ENCODE results near the gene MOCOS. TPM values are rescaled to one million over a fixed set of nuclear protein-coding genes. Genes with fewer than 3 reads are reported as not detected.

MOCOS gene
- total RNA-seq, 1 donor from 2014 or later: 1.3 TPM

GRCh38 chr18:36155851-36156757 lies 31.2 kb upstream of the MOCOS start:
- H3K27ac Mint-ChIP-seq (ENCODE audit: unreplicated experiment): no peak overlapping the region
- H3K27me3 Mint-ChIP-seq (ENCODE audit: unreplicated experiment): no peaks in the 10 kb centered on the region
- no peaks in the 10 kb centered on the region for H3K9me3 Mint-ChIP-seq (ENCODE audit: unreplicated experiment)
- DNase-seq: no peak
- H3K36me3 Mint-ChIP-seq (ENCODE audit: unreplicated experiment): no peaks in the 10 kb centered on the region
- H3K4me3 Mint-ChIP-seq (ENCODE audit: unreplicated experiment): no peak overlapping the region
- H3K4me1 Mint-ChIP-seq (ENCODE audit: low read depth, unreplicated experiment): no peaks in the 10 kb centered on the region
- no peak for TF ChIP-seq CTCF (IDR thresholded peaks at IDR 0.05; ENCODE audit: partially characterized antibody, unreplicated experiment)

- no peaks in the 10 kb centered on the region for H3K9me3 Mint-ChIP-seq (ENCODE audit: unreplicated experiment)
Observed at GRCh38 chr18:36157441-36157840, 29.9 kb upstream of the MOCOS start.

GRCh38 chr18:36158266-36158867 lies 28.9 kb upstream of the MOCOS start:
- H3K27ac Mint-ChIP-seq (ENCODE audit: unreplicated experiment): no peak overlapping the region
- TF ChIP-seq CTCF (IDR thresholded peaks at IDR 0.05; ENCODE audit: partially characterized antibody, unreplicated experiment): no peak
- no peaks in the 10 kb centered on the region for H3K36me3 Mint-ChIP-seq (ENCODE audit: unreplicated experiment)
- no peak overlapping the region for H3K4me3 Mint-ChIP-seq (ENCODE audit: unreplicated experiment)
- no peaks in the 10 kb centered on the region for H3K9me3 Mint-ChIP-seq (ENCODE audit: unreplicated experiment)
- no peaks in the 10 kb centered on the region for H3K27me3 Mint-ChIP-seq (ENCODE audit: unreplicated experiment)
- H3K4me1 Mint-ChIP-seq (ENCODE audit: low read depth, unreplicated experiment): no peaks in the 10 kb centered on the region
- DNase-seq: no peak

More at GRCh38 chr18:36157441-36157840, 29.9 kb upstream of the MOCOS start:
- H3K4me3 Mint-ChIP-seq (ENCODE audit: unreplicated experiment): no peak overlapping the region
- no peak for TF ChIP-seq CTCF (IDR thresholded peaks at IDR 0.05; ENCODE audit: partially characterized antibody, unreplicated experiment)
- H3K36me3 Mint-ChIP-seq (ENCODE audit: unreplicated experiment): no peaks in the 10 kb centered on the region
- H3K27ac Mint-ChIP-seq (ENCODE audit: unreplicated experiment): no peak overlapping the region
- DNase-seq: no peak
- no peaks in the 10 kb centered on the region for H3K27me3 Mint-ChIP-seq (ENCODE audit: unreplicated experiment)
- no peaks in the 10 kb centered on the region for H3K4me1 Mint-ChIP-seq (ENCODE audit: low read depth, unreplicated experiment)

- no peak overlapping the region for H3K4me3 Mint-ChIP-seq (ENCODE audit: unreplicated experiment)
- H3K27me3 Mint-ChIP-seq (ENCODE audit: unreplicated experiment): no peaks in the 10 kb centered on the region
- no peak overlapping the region for H3K27ac Mint-ChIP-seq (ENCODE audit: unreplicated experiment)
- TF ChIP-seq CTCF (IDR thresholded peaks at IDR 0.05; ENCODE audit: partially characterized antibody, unreplicated experiment): no peak
- H3K9me3 Mint-ChIP-seq (ENCODE audit: unreplicated experiment): no peaks in the 10 kb centered on the region
- no peaks in the 10 kb centered on the region for H3K36me3 Mint-ChIP-seq (ENCODE audit: unreplicated experiment)
- no peak for DNase-seq
- H3K4me1 Mint-ChIP-seq (ENCODE audit: low read depth, unreplicated experiment): no peaks in the 10 kb centered on the region
Observed at GRCh38 chr18:36160959-36161371, 26.3 kb upstream of the MOCOS start.

- Mint-ChIP-seq H3K4me3 (ENCODE audit: unreplicated experiment) (no peak overlapping the region), H3K36me3 (ENCODE audit: unreplicated experiment) (peaks cover 9% of the 10 kb centered on the region), H3K27ac (ENCODE audit: unreplicated experiment) (no peak overlapping the region), H3K27me3 (ENCODE audit: unreplicated experiment) (no peaks in the 10 kb centered on the region), H3K9me3 (ENCODE audit: unreplicated experiment) (no peaks in the 10 kb centered on the region), H3K4me1 (ENCODE audit: low read depth, unreplicated experiment) (no peaks in the 10 kb centered on the region)
- no peak for TF ChIP-seq CTCF (IDR thresholded peaks at IDR 0.05; ENCODE audit: partially characterized antibody, unreplicated experiment)
- no peak for DNase-seq
Observed at GRCh38 chr18:36162981-36163380, 24.3 kb upstream of the MOCOS start.
